GM12801 (cell line): Measurements from ENCODE around the gene TRIM51.

Source experiments
- TF ChIP-seq, protein P1 (sequence below): IDR thresholded peaks from one replicate; pipeline ENCODE4 v1.5.1; 2011; ENCODE audit warnings: control low read depth; ENCODE audit not compliant: insufficient read length; ENCODE audit errors: extremely low read depth

The TRIM51 gene

DNA sequence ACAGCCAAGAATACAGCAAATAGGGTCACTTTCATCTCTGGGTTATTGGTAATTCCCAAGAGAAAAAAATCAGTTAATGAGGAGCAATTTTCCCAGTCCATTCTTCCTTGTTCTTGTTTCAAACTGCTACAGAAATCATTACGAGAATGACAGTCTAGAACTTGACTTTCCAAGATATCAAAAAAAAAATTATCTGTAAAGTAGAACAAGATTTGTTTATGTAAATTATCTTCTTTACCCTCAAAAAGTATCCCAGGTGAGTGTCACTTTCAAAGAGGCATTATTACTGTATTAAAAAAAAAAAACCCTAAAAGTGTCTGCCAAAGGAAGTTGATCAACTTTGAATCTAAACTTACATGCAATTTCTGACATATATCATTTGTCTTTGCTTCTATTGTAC is 31.4 kb downstream of the TRIM51 start, which contains the start of gene OR5W2:
TSS of gene OR5W2 (minus strand) at position 101 of the 400 bp plus-strand sequence. CDS start at position 101, 0 bp downstream.
- TF ChIP-seq, protein P1, sequence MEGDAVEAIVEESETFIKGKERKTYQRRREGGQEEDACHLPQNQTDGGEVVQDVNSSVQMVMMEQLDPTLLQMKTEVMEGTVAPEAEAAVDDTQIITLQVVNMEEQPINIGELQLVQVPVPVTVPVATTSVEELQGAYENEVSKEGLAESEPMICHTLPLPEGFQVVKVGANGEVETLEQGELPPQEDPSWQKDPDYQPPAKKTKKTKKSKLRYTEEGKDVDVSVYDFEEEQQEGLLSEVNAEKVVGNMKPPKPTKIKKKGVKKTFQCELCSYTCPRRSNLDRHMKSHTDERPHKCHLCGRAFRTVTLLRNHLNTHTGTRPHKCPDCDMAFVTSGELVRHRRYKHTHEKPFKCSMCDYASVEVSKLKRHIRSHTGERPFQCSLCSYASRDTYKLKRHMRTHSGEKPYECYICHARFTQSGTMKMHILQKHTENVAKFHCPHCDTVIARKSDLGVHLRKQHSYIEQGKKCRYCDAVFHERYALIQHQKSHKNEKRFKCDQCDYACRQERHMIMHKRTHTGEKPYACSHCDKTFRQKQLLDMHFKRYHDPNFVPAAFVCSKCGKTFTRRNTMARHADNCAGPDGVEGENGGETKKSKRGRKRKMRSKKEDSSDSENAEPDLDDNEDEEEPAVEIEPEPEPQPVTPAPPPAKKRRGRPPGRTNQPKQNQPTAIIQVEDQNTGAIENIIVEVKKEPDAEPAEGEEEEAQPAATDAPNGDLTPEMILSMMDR = no peak

DNA sequence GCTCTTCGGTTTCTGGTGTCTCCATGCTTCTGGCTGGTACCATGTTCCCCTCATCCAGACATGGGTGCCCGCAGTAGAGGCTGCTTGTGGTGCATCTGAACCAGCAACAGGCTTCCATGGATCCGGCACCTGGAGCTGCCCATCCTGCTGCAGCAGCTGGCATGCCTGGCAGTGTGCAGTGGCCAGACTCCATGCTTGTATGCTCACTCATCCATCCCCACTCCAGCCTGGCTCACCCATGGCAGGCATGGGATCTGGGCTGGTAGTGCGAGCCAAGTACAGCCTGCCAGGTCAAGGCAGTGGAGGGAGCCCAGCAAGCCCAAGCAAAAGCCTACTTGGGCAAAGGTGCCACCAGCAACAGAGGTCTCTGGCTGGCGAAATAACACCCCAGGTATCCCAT is 37.4 kb downstream of the TRIM51 start:
- TF ChIP-seq, protein P1 = no peak

DNA sequence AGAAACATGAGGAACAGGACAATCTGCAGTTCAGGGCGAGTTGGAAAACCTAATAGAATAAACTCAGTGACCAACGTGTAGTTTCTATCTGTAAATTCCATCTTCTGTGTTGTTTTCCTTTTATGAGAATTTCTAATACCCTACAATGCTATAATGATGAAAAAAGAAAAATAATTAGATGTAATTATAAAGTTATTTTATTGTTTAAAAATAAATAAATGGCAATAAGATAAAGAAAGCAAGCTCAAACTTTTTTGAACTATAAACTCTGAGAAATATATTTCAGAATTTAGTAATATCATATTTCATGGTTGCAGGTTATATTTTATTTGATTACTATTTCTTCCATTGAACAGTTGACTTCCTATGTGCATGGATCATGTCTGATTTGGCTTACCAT is 53.2 kb downstream of the TRIM51 start, which contains the start of gene OR5I1:
TSS of gene OR5I1 (minus strand) at position 101 of the 400 bp plus-strand sequence. CDS start at position 101, 0 bp downstream.
- TF ChIP-seq, protein P1 = no peak
